ENCODE data around the gene TELO2.

- TF ChIP-seq CTCF (IDR thresholded peaks at IDR 0.05; ENCODE audit: extremely low read depth in 1 of 2, insufficient read depth in 1 of 2, low read depth in 1 of 2, low read length in 2 of 2) (no peak), POLR2AphosphoS5 (IDR thresholded peaks at IDR 0.05; ENCODE audit: insufficient read depth, low read depth, low read length) (no peak)
Observed at GRCh38 chr16:1519831-1520230, 26.7 kb downstream of the TELO2 start.

Data from endothelial cell of umbilical vein (primary cell).